Measurements from ENCODE around the gene MORN1.

The MORN1 gene

DNA sequence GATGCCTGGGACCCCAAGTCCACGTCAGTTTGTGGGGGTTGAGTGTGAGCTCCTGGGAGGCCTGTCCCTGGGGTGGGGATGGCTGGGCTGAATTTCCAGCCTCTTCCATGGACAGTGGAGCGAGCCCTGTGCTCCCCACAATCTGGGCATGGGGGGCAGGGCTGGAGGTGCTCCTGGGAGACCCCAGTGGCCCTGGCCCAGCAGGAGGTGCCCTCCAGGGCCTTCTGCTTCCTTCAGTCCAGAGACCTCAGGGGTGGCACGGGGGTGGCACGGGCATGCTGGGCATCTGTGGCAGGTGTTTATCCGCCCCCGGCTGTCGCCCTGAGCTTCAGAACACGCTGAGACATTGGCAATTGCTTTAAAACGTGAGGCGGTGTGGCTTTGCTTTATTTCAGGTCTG lies 40.9 kb downstream of the MORN1 start:
- TF ChIP-seq, protein P1, sequence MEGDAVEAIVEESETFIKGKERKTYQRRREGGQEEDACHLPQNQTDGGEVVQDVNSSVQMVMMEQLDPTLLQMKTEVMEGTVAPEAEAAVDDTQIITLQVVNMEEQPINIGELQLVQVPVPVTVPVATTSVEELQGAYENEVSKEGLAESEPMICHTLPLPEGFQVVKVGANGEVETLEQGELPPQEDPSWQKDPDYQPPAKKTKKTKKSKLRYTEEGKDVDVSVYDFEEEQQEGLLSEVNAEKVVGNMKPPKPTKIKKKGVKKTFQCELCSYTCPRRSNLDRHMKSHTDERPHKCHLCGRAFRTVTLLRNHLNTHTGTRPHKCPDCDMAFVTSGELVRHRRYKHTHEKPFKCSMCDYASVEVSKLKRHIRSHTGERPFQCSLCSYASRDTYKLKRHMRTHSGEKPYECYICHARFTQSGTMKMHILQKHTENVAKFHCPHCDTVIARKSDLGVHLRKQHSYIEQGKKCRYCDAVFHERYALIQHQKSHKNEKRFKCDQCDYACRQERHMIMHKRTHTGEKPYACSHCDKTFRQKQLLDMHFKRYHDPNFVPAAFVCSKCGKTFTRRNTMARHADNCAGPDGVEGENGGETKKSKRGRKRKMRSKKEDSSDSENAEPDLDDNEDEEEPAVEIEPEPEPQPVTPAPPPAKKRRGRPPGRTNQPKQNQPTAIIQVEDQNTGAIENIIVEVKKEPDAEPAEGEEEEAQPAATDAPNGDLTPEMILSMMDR (conservative IDR thresholded peaks at IDR 0.05; ENCODE audit: low read depth, low read length) = no peak
- DNase-seq (ENCODE audit: low read depth) = no peak
- H3K4me3 ChIP-seq (ENCODE audit: low read depth, low read length) = no peak overlapping the region

DNA sequence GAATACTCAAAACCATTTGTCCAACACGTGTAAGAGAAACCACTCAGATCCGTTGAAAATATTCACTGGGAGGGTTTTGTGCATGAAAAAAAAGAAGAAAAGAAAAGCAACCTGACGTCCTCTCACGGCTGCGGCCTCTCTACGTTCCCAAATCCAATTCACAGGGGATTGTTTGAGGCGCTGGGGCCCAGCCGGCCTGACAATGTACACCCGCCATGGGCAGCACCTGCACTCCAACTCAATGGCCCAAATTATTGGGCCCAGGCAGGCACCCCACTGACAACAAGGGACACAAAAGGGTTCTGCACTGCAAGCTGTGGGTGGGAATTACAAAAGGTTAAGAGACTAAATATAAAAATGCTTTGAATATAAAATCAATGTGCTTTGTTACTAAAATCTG lies 41.5 kb downstream of the MORN1 start:
- H3K4me3 ChIP-seq (ENCODE audit: low read depth, low read length) = no peak overlapping the region
- DNase-seq (ENCODE audit: low read depth) = no peak
- TF ChIP-seq, protein P1 (conservative IDR thresholded peaks at IDR 0.05; ENCODE audit: low read depth, low read length) = no peak

DNA sequence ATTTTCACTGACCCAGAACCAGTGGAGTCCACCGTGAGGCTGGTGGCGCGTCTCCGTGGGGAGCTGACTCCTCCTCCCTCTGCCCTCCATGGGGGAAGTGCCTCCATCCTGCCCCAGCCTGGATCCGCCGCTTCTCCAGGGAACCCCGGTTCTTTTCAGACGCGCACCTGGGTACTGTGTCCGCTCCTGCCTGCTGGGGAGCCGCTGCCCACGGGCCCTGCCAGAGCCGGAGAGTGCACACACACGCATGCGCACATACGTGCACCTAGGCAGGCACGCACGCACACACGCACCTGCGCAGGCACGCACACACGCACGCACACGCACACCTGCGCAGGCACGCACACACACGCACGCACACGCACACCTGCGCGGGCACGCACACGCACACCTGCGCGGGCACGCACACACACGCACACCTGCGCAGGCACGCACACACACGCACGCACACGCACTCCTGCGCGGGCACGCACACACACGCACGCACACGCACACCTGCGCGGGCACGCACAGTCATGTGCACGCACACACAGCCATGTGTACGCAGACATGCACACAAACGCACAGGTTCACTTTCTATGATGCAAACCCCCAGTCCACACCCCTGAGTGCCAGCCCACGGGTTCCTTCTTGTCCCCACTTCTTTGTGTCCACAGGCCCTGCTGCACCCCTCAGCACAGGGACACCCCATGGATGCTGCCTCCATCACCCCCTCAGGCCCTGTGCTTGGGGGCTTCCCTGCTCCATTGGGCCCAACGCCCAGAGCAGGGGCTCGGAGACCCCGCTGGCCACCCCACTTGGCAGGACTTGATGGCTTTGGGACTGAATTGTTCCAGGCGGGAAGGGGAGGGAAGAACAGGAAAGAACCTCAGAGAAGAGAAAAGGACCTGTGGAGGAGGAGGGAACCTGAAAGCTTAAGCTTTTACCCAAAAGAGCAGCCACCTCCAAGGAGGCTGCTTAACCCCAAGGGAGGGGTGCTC lies 42.7 kb downstream of the MORN1 start:
- H3K4me3 ChIP-seq (ENCODE audit: low read depth, low read length) = no peak overlapping the region
- TF ChIP-seq, protein P1 (conservative IDR thresholded peaks at IDR 0.05; ENCODE audit: low read depth, low read length) = no peak

DNA sequence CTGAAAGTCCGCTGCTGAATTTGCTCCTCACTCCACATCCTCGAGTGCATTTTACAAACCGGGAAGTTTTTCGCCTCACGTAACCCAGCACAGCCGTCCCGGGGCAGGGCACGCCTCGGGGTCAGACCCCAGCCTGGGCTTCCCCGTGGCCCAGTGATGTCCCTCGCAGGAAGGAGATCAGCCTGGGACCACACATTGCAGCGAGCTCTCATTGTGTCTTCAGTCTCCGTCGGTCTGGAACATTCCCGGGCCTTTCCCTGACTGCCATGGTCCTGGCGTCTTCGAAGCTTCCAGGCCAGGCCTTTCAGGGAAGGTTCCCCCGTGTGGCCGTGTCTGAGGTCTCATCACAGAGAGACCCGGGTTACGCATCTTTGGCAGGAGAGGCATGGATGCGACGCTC lies 43.5 kb downstream of the MORN1 start:
- TF ChIP-seq, protein P1 (conservative IDR thresholded peaks at IDR 0.05; ENCODE audit: low read depth, low read length) = no peak
- H3K4me3 ChIP-seq (ENCODE audit: low read depth, low read length) = no peak overlapping the region
- DNase-seq (ENCODE audit: low read depth) = no peak

More for the DNA sequence above, 42.7 kb downstream of the MORN1 start:
- no peak for DNase-seq (ENCODE audit: low read depth)

DNA sequence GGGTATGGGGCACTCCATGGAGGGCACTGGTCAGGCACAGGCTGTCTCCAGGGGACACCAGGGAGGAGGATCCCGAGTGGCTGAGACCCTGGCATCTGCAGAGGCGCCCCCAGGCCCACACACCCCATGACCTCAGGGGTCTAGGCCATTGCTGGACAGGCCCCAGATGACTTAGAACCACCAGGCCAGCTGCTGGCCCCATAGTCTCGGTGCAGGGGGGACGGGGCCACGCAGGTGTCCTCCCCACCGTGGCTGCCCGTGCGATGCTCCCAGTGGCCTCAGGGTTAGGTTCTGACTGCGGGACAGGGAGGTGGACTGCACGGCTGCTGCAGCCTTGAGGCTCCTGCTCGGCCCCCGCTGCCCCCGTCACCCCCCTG lies 44.0 kb downstream of the MORN1 start:
- no peak for DNase-seq (ENCODE audit: low read depth)
- no peak overlapping the region for H3K4me3 ChIP-seq (ENCODE audit: low read depth, low read length)
- TF ChIP-seq, protein P1 (conservative IDR thresholded peaks at IDR 0.05; ENCODE audit: low read depth, low read length) = no peak

DNA sequence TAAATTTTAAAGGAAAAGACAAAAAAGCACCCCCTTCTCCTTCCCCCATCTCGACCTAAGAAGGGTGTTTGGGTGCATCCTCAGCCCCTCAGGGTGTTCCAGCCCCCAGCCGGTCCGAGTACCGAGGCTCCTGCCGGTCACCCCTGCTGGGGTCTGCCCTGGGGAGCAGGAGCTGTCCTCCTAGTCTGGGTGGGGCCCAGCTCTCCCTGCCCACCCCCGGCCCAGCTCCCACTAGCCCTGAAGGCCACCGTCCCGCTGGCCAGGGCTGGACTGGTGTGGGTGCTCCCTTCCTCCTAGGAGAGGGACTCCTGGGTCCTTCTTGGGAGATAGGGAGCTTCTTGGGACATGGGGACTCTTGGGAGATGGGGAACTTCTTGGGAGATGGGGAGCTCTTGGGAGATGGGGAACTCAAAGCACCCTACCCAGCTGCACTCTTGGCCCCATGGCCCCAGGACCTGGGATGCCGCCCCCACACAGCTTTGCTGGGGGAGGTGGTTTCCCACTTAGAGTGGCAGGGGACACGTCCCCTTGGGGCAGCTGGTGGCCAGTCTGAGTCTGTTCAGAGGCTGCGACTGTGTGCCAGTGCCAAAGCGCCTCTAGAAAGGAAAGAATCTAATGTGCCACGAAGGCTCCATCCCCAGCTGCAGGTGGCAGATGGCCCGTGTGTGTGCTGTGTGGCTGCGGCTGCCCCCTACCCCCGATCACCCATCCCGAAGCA lies 44.5 kb downstream of the MORN1 start:
- TF ChIP-seq, protein P1 (conservative IDR thresholded peaks at IDR 0.05; ENCODE audit: low read depth, low read length) = no peak
- no peak overlapping the region for H3K4me3 ChIP-seq (ENCODE audit: low read depth, low read length)
- no peak for DNase-seq (ENCODE audit: low read depth)

All from choroid plexus epithelial cell (primary cell).